Caco-2 (cell line): Measurements from ENCODE around the gene C11orf87. TPM values are rescaled to one million over a fixed set of nuclear protein-coding genes. Genes with fewer than 3 reads are reported as not detected.

Experiments
- BruUV-seq: library from RNA; stranded (reverse); fragments of 400-500 nt; replicated peaks from 2 replicates; lab custom pipeline; 2021; lab: Mats Ljungman, UMichigan
- CTCF ChIA-PET: fragments of 300-600 bp; sonication (Branson Sonifier 250); formaldehyde crosslinking; loops from one replicate; lab custom pipeline; 2022; ENCODE audit warnings: antibody characterized with exemption; lab: Charles Lee
- POLR2A ChIA-PET: fragments of 300-600 bp; sonication (Branson Sonifier 250); formaldehyde crosslinking; loops from one replicate; lab custom pipeline; 2022; ENCODE audit warnings: antibody characterized with exemption; lab: Charles Lee
- DNase-seq, 2 experiments: peaks; one replicate each; pipeline versions ENCODE4 v3.0.0 to v3.0.0-alpha.2; 2020 to 2022
- H3K27me3 ChIP-seq: replicated peaks from 2 replicates; pipeline ENCODE4 v1.6.0; 2011; ENCODE audit warnings: low read length; ENCODE audit not compliant: control insufficient read depth, insufficient read depth
- H3K36me3 ChIP-seq: 2 replicates; pipeline ENCODE4 v1.5.1; 2011; ENCODE audit warnings: low read length; ENCODE audit not compliant: control insufficient read depth, insufficient read depth
- H3K4me1 ChIP-seq: fragments of 250-450 bp; sonication (Bioruptor Pico); 2 replicates; pipeline ENCODE4 v1.5.1; 2020; ENCODE audit warnings: mild to moderate bottlenecking
- H3K4me3 ChIP-seq: 2 replicates; pipeline ENCODE4 v1.5.1; 2011; ENCODE audit warnings: low read depth, mild to moderate bottlenecking, control low read depth, low read length
- H3K9me3 ChIP-seq: fragments of 250-450 bp; sonication (Bioruptor Pico); 2 replicates; pipeline ENCODE4 v1.5.1; 2020; ENCODE audit warnings: mild to moderate bottlenecking, moderate library complexity
- H3K27ac Mint-ChIP-seq: one replicate; pipeline ENCODE4 v1.8.0; 2022; ENCODE audit warnings: mixed read lengths; ENCODE audit not compliant: unreplicated experiment
- H3K27me3 Mint-ChIP-seq: one replicate; pipeline ENCODE4 v1.8.0; 2022; ENCODE audit warnings: mixed read lengths; ENCODE audit not compliant: insufficient read depth, unreplicated experiment
- H3K36me3 Mint-ChIP-seq: one replicate; pipeline ENCODE4 v1.8.0; 2022; ENCODE audit warnings: mild to moderate bottlenecking, mixed read lengths; ENCODE audit not compliant: insufficient read depth, unreplicated experiment
- H3K4me1 Mint-ChIP-seq: one replicate; pipeline ENCODE4 v1.8.0; 2022; ENCODE audit warnings: low read depth, mixed read lengths; ENCODE audit not compliant: unreplicated experiment
- H3K4me3 Mint-ChIP-seq: one replicate; pipeline ENCODE4 v1.8.0; 2022; ENCODE audit warnings: mild to moderate bottlenecking, moderate library complexity, mixed read lengths; ENCODE audit not compliant: unreplicated experiment
- H3K9me3 Mint-ChIP-seq: one replicate; pipeline ENCODE4 v1.8.0; 2022; ENCODE audit warnings: mixed read lengths; ENCODE audit not compliant: unreplicated experiment
- CTCF ChIP-seq, 2 experiments: fragments of 200-600 bp in 1 of 2; IDR thresholded peaks; 1 replicate in 1 of 2; 2 replicates in 1 of 2; pipeline versions ENCODE4 v1.5.1 to v1.8.0; 2011 to 2022; ENCODE audit warnings: antibody characterized with exemption in 1 of 2, control low read depth in 1 of 2, inconsistent platforms in 1 of 2, low read depth in 1 of 2, low read length in 1 of 2, mild to moderate bottlenecking in 1 of 2, moderate library complexity in 1 of 2; ENCODE audit not compliant: insufficient read depth in 1 of 2, severe bottlenecking in 1 of 2, unreplicated experiment in 1 of 2
- intact Hi-C: fragments of 100-400 bp; cut with micrococcal nuclease; formaldehyde crosslinking; loops from one replicate; pipeline ENCODE4 v1.10.0; 2022; ENCODE audit not compliant: unreplicated experiment
- total RNA-seq: library from RNA; stranded (reverse); gene quantifications from 2 replicates; pipeline ENCODE4 v1.2.3, GENCODE V29; 2022

C11orf87 gene
- total RNA-seq, 1 experiment from 2014 or later: not detected

GRCh38 chr11:109384873-109385272, 37.1 kb upstream of the C11orf87 start:
- H3K27ac Mint-ChIP-seq: no peak overlapping the region
- H3K4me3 Mint-ChIP-seq: no peak overlapping the region
- Histone ChIP-seq H3K4me1 (no peaks in the 10 kb centered on the region), H3K27me3 (no peaks in the 10 kb centered on the region), H3K4me3 (no peak overlapping the region), H3K36me3 (no peaks in the 10 kb centered on the region), H3K9me3 (no peaks in the 10 kb centered on the region)
- H3K27me3 Mint-ChIP-seq: peaks cover 11% of the 10 kb centered on the region
- no TSS peak for BruUV-seq
- POLR2A ChIA-PET: no interaction called here
- CTCF ChIA-PET: no interaction called here
- no peaks in the 10 kb centered on the region for H3K4me1 Mint-ChIP-seq
- TF ChIP-seq CTCF (IDR thresholded peaks at IDR 0.05; ENCODE audit: insufficient read depth in 1 of 2, low read depth in 1 of 2, low read length in 1 of 2, severe bottlenecking in 1 of 2, unreplicated experiment in 1 of 2): no peak
- intact Hi-C loops: no loop called here
- no peaks in the 10 kb centered on the region for H3K36me3 Mint-ChIP-seq
- DNase-seq: no peak
- H3K9me3 Mint-ChIP-seq: no peaks in the 10 kb centered on the region

- intact Hi-C loops: no loop called here
- no peak overlapping the region for H3K4me3 ChIP-seq
- no peak overlapping the region for H3K4me3 Mint-ChIP-seq
- no peak for TF ChIP-seq CTCF (IDR thresholded peaks at IDR 0.05; ENCODE audit: insufficient read depth in 1 of 2, low read depth in 1 of 2, low read length in 1 of 2, severe bottlenecking in 1 of 2, unreplicated experiment in 1 of 2)
- no peaks in the 10 kb centered on the region for H3K4me1 ChIP-seq
- POLR2A ChIA-PET: no interaction called here
- no peaks in the 10 kb centered on the region for H3K4me1 Mint-ChIP-seq
- H3K9me3 Mint-ChIP-seq: peaks cover 6% of the 10 kb centered on the region
- no peaks in the 10 kb centered on the region for H3K9me3 ChIP-seq
- H3K36me3 Mint-ChIP-seq: no peaks in the 10 kb centered on the region
- no peaks in the 10 kb centered on the region; the same call in 1 of the 2 replicates for H3K27me3 ChIP-seq
- H3K27ac Mint-ChIP-seq: no peak overlapping the region
- CTCF ChIA-PET: no interaction called here
- DNase-seq: no peak
- no TSS peak for BruUV-seq
- no peaks in the 10 kb centered on the region for H3K36me3 ChIP-seq
- peaks cover 18% of the 10 kb centered on the region for H3K27me3 Mint-ChIP-seq
Observed at GRCh38 chr11:109388982-109389381, 33.0 kb upstream of the C11orf87 start.

- H3K4me1 Mint-ChIP-seq: no peaks in the 10 kb centered on the region
- Histone ChIP-seq H3K4me3 (no peak overlapping the region), H3K4me1 (no peaks in the 10 kb centered on the region), H3K9me3 (no peaks in the 10 kb centered on the region), H3K36me3 (no peaks in the 10 kb centered on the region), H3K27me3 (no peaks in the 10 kb centered on the region; the same call in 1 of the 2 replicates)
- no peak overlapping the region for H3K27ac Mint-ChIP-seq
- intact Hi-C loops: no loop called here
- no peak for TF ChIP-seq CTCF (IDR thresholded peaks at IDR 0.05; ENCODE audit: insufficient read depth in 1 of 2, low read depth in 1 of 2, low read length in 1 of 2, severe bottlenecking in 1 of 2, unreplicated experiment in 1 of 2)
- CTCF ChIA-PET: no interaction called here
- POLR2A ChIA-PET: no interaction called here
- no TSS peak for BruUV-seq
- H3K9me3 Mint-ChIP-seq: peaks cover 6% of the 10 kb centered on the region
- no peak overlapping the region for H3K4me3 Mint-ChIP-seq
- no peaks in the 10 kb centered on the region for H3K36me3 Mint-ChIP-seq
- peaks cover 16% of the 10 kb centered on the region for H3K27me3 Mint-ChIP-seq
- no peak for DNase-seq
Observed at GRCh38 chr11:109390752-109391151, 31.2 kb upstream of the C11orf87 start.
